RWPE1 (cell line): Measurements from ENCODE around the gene MYO7A.

Experiments
- CTCF ChIA-PET: fragments of 350-600 bp; sonication (Branson Sonifier 250); formaldehyde crosslinking; extraction: SDS; loops from one replicate; lab custom pipeline; 2021; lab: Yijun Ruan, JAX
- POLR2A ChIA-PET: fragments of 400-600 bp; formaldehyde crosslinking; extraction: SDS; loops from one replicate; lab custom pipeline; 2020; ENCODE audit warnings: antibody characterized with exemption; ENCODE audit not compliant: low non-redundant PET; lab: Yijun Ruan, JAX
- DNase-seq: peaks from one replicate; pipeline ENCODE4 v3.0.0; 2012; ENCODE audit warnings: low spot score
- H3K27ac ChIP-seq: fragments of 450-650 bp; 2 replicates; pipeline ENCODE4 v1.5.1; 2017
- TF ChIP-seq, protein P1 (sequence below): fragments of 450-650 bp; conservative IDR thresholded peaks from 2 replicates; pipeline ENCODE4 v1.5.1; 2017; ENCODE audit warnings: low read depth, mild to moderate bottlenecking

Gene MYO7A

DNA sequence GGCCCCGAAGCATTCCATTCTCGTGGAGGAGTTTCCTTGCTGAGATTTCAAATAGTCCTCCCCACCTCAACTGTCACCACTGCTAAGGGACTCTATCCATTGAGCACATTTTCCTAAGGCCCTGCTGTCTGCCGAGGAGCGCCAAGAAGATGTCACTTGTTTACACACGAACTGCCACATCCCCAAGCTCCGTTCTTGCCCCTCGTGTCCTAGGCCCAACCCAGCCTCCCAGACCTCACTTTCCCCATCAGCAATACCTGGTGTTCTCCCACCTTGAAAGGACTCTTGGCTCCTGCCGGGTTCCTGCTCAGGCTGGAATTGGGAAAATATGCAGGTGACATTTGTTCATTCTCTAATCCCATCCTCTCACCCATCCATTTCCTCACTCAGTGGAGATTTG lies 4.0 kb upstream of the MYO7A start:
- ChIA-PET POLR2A (no interaction called here), CTCF (no interaction called here)
- H3K27ac ChIP-seq, result no peak overlapping the region
- DNase-seq, result no peak
- TF ChIP-seq, protein P1, sequence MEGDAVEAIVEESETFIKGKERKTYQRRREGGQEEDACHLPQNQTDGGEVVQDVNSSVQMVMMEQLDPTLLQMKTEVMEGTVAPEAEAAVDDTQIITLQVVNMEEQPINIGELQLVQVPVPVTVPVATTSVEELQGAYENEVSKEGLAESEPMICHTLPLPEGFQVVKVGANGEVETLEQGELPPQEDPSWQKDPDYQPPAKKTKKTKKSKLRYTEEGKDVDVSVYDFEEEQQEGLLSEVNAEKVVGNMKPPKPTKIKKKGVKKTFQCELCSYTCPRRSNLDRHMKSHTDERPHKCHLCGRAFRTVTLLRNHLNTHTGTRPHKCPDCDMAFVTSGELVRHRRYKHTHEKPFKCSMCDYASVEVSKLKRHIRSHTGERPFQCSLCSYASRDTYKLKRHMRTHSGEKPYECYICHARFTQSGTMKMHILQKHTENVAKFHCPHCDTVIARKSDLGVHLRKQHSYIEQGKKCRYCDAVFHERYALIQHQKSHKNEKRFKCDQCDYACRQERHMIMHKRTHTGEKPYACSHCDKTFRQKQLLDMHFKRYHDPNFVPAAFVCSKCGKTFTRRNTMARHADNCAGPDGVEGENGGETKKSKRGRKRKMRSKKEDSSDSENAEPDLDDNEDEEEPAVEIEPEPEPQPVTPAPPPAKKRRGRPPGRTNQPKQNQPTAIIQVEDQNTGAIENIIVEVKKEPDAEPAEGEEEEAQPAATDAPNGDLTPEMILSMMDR, result no peak

DNA sequence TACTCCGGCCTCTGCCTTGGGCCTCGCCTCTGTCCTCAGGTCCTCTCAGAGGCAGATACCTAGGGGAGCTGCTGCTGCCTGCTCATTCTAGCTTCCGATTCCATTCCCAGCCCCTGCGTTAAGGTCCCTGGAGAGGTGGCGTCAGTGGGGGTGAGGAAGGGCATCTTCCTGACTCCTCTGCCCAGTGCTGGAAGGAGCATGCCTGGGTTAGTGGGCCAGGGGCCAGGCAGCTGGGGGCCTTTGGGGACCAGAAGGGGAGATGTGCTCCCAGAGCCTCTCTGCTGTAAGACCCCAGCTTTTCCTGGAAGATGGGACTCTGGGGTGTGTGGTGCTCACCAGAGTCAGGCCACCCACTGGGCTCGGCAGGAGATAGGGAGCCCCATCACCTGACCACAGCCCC lies 3.6 kb upstream of the MYO7A start:
- ChIA-PET CTCF (interaction anchor here (0.6 kb wide), 1 partner anchor 510 kb away, joined by 4 read pairs; no protein-coding TSS in a partner anchor), POLR2A (no interaction called here)
- no peak overlapping the region for H3K27ac ChIP-seq
- TF ChIP-seq, protein P1, result no peak
- DNase-seq, result no peak

DNA sequence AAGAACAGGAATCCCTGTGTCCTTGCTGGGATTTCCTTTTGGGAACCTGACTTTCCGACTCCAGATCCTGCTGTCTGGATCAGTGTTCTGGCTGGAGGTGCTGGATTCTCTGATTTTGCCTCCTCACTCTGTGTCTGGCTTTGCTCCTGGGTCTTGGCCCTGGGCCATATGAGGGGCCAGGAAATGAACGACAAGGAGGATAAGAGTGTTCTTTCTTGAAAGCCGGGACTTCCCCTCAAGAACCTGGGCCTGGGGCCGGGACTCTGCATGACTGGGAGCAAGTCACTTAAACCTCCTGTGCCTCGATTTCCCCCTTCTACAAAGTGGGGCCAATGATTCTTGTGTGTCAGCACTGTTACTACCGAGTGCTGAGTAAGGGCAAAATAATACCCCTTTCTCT lies 2.9 kb upstream of the MYO7A start:
- DNase-seq, result no peak
- H3K27ac ChIP-seq, result no peak overlapping the region
- CTCF ChIA-PET, result no interaction called here
- POLR2A ChIA-PET, result no interaction called here
- TF ChIP-seq, protein P1, result no peak

DNA sequence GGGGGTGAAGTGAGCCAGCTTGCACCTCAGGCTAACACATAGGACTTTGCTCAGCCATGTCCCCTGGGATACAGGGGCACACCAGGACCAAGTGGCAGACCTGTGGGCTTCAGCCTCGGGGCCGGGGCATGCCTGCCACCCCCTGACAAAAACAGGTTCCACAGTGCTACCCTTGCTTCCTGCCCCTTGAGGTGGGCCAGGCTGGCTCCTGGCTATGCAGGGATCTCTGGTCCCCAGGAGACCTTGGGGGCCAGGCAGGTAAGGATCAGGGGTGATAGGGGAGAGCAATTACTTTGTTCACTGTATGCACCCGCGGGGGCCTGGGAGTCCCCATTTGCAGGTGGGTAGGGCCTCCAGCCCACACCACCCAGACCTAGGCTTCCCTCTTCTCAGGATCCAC lies 2.4 kb upstream of the MYO7A start:
- ChIA-PET POLR2A (interaction anchor here (0.6 kb wide), 1 partner anchor 201 kb away, joined by 4 read pairs; no protein-coding TSS in a partner anchor), CTCF (no interaction called here)
- no peak overlapping the region for H3K27ac ChIP-seq
- DNase-seq, result no peak
- TF ChIP-seq, protein P1, result no peak

DNA sequence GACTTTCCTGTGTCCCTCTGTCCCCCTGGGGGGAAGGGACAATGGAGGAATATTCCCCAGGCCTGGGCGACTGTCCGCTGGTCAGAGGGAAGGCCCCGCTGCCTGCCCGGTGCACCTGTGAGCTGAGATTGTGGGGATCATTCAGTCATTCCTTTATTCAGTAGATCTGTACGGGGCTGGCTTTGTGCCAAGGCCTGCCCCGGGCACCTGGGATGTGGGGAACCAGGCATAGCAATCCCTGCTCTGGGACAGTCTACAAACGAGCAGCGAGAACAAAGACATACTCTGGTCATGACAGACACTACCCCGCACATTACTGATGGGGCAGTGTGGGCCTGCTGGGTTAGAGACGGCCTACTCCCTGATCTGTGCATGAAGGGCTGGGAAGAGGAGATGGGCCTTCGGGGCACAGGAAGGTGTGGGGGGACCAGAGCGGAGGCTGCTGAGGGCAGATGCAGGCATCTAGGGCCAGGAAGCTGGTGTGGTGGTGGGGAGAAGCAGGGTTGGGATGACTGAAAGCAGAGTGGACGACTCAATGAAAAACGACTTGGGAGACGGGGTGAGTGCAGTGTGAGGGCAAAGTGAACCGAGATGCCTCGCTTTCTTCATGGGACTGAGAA lies 1.8 kb upstream of the MYO7A start:
- TF ChIP-seq, protein P1, result no peak

DNA sequence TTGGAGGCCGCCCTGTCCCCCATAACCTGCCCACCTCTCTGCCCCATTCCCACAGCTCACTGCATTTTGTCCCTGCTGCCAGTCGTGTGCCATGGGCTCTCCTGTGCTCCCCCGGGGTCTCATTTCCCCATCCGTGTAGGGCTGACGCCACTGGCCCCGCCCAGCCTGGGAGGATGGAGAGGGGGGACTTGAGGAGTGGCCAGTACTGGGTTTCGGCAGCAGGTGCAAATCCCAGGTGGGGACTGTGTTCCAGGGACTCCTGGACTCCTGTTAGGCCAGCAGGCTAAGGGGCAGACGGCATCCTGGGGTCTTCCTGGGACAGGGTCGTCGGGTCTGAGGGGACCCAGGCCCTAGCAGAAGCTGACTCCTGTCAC lies 1.2 kb upstream of the MYO7A start:
- POLR2A ChIA-PET, result no interaction called here
- no peak for DNase-seq
- CTCF ChIA-PET, result interaction anchor here (0.5 to 2.6 kb wide), 34 partner anchors 9 to 888 kb away, joined by 3 to 33 read pairs (median 4); partner anchors contain the start of gene AQP11
- TF ChIP-seq, protein P1, result no peak
- no peak overlapping the region for H3K27ac ChIP-seq

More for the DNA sequence above, 1.8 kb upstream of the MYO7A start:
- ChIA-PET POLR2A (interaction anchor here (0.6 kb wide), 1 partner anchor 200 kb away, joined by 4 read pairs; no protein-coding TSS in a partner anchor), CTCF (interaction anchor here (0.7 to 2.6 kb wide), 16 partner anchors 9 to 493 kb away, joined by 3 to 33 read pairs (median 5); no protein-coding TSS in a partner anchor)
- H3K27ac ChIP-seq, result no peak overlapping the region
- no peak for DNase-seq
